Measurements from ENCODE around the gene IL36RN. TPM values are rescaled to one million over a fixed set of nuclear protein-coding genes. Genes with fewer than 3 reads are reported as not detected.

Gene IL36RN
- polyA plus RNA-seq, 1 donor: not detected

DNA sequence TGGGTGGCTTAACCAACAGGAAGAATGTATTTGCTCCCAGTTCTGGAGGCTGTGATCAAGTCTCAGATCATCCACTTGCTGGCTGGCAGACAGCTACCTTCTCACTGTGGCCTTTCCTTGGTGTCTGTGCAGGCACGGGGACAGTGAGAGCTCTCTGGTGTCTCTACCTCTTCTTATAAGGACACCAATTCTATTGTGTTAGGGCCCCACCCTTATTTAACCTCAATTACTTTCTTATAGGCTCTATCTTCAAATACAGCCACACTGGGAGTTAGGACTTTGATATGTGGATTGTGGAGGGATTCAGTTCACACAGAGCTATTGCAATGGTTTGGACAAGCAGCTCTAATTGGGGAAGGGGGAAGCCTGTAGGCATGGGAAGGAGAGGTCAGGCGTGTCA lies 43.1 kb downstream of the IL36RN start:
- DNase-seq (ENCODE audit: low read depth): no peak

DNA sequence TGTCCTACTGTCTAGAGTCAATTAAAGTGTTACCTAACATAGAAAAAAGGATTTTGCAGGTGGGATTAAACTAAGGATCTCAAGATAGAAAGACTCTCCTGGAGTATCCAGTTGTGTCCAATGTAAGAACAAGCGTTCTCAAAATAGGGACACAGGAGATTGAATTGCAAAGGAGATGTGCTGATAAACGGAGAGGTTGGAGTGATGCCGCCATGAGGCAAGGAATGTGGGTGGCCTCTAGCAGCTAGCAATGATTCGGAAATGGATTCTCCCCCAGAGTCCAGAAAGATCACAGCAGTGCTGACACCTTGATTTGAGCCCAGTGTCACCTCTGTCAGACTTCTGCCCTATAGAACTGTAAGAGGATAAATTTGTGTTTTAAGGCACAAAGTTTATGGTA lies 44.3 kb downstream of the IL36RN start:
- no peak for DNase-seq (ENCODE audit: low read depth)

DNA sequence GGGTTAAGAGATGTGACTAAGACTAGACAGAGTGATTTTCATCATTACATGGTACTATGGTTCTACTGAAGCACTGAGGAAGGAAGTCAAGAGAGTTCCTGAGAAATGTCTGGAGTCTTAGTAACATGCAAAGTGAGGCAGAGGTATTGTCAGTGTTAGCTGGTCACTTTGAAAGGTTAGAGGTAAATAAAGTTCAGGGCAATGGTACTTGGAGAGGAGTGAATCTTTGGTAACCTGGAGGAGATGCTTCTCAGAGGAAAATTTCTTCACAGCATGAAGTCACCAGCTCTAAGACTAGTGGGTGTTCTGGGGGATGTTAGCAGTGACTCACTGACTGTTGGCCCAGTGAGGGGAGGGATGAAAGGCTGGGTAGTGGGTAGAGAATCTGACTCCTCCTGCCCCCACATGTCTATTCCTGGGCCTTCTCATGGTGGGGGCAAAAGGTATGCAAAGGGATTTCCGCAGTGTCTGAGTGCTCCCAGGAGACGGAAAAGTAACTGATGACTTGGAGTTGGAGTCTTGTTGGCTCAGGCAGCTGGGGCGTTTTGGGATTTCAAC lies 45.1 kb downstream of the IL36RN start:
- DNase-seq (ENCODE audit: low read depth): no peak

DNA sequence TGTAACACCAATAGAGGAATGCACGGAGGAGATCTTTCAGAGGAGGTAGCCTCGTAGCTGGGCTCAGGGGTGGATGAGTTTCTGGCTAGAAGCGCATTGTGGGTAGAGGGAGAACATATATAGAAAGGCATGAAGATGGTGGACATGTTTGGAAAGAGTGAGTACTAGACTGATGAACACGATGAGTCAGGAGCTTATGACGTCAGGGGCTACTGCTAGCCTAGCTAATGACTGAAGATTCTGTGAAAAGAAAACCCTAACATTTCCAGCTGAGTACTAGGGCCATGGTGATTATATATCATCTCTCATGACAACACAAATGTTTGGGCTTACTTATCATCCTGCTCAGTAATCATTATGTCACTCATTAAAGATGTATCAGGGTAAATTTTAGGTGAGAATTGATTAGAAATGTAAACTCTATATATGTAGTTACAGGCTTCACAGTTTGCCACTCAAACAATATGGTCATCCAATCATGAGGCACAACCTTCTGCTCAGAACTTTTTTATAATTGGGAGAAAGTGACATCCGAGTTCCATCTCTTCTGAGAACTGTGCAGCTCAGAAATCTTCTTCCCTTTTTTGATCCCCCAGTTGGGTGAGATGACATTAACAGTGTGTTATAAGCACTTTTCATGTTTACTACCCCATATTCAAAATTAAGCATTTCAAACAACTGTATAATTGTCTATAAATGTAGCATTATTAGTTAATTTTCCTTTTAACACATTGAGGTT lies 46.2 kb downstream of the IL36RN start:
- no peak for DNase-seq (ENCODE audit: low read depth)

DNA sequence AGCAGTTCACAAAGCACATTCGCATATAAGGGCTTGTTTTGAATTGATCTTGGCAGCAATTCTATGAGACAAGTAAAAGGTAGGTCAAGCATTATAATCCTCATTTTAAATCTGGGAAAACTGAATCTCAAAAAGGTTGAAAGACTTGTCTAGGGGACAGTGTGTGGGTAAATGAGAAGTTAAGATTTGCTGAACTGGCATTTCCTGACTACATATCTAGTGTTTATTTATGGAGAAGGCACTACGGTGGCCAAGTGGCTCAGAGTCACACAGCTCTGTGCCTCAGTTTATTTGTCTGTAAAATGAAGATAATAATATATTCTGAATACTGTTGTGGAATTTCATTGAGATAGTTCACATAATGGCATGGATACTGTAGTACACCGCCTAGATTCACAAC lies 52.1 kb downstream of the IL36RN start:
- DNase-seq (ENCODE audit: low read depth): no peak

DNA sequence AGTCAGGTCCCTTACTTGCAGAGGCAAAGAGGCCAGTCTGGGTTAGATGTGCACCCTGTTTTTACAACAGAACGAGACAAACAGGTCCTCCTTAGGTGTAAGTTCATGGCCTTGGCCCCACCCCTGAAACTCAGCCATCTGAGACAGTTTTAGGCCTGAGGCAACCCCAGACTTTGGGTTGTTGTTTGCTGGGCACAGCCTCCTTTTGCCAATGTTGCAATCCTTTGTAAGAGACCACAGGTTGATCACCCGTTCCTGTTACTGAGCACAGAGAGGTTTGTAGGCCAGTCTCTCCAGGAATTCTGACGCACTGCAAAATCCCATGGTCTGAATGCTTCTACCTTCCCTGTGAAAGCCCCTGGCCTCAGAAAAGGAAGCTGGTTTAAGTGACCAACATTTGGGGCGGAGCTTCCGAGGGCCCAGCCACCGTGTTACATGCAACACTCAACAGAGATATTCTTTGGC lies 52.9 kb downstream of the IL36RN start:
- no peak for DNase-seq (ENCODE audit: low read depth)

DNA sequence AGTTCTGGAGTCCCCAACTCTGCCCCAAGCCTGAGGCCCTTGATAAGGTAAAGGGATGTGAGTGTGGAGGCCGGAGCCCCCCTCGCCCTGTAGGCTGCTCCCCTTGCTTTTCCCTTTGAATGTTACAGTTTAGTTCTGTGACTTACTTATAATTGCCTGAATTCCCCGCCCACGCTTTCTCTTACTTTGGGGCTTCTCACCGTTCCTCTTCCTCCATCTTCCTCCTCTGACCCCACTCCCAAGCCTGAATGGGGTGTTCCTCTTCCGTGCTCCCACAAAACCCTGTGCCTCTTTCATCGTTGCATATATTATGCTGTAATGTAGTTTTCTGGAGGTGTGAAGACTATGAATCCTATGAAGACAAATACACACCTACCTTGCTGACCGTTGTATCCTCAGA lies 53.4 kb downstream of the IL36RN start:
- DNase-seq (ENCODE audit: low read depth): no peak

DNA sequence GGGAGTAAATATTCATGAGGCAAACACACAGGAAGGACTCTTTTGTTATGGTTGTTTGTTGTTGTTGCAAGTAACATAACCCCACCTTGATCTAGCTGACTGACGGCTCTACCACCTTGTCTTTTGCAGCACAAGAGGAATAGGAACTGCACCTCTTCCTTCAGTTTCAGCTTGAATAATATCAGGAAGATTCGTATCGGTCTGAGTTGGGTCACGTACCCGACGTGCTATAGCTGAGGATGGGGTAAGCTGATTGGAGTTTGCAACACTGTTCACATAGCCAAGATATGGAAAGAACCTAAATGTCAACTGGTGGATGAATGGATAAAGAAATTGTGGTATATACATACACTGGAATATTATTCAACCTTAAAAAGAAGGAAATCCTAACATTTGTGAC lies 53.9 kb downstream of the IL36RN start:
- DNase-seq (ENCODE audit: low read depth): no peak

DNA sequence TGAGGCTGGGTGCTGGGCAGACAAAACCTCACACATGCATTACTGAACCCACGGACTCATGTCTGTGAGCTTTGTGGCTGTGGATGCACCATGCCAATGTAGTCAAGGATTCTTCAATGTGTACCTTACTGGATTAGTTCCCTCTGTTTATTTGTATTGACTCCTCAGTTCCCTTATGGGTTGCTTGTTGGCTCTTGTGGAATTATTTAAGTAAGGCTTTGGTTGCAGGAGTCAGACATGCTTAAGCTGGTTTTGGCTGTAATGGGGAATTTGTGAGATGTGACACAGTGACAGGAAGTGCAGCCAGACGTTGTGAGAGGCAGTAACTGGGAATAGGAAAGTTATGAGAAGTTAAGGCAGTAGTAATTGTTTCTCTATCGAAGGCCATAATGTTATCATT lies 54.8 kb downstream of the IL36RN start:
- DNase-seq (ENCODE audit: low read depth): no peak

Other genes with a start within 250 kb of the IL36RN start
- 0.14 TPM for gene IL1B, start 222.4 kb upstream of the IL36RN start, polyA plus RNA-seq (ENCODE audit: insufficient read length)
- gene IL37, start 148.0 kb upstream of the IL36RN start, polyA plus RNA-seq (ENCODE audit: insufficient read length): not detected
- gene IL36G, start 81.2 kb upstream of the IL36RN start, polyA plus RNA-seq (ENCODE audit: insufficient read length): 0.14 TPM
- not detected for gene IL36A, start 53.7 kb upstream of the IL36RN start, polyA plus RNA-seq (ENCODE audit: insufficient read length)
- not detected for gene IL36B, start 6.3 kb upstream of the IL36RN start, polyA plus RNA-seq (ENCODE audit: insufficient read length)
- not detected for gene IL1F10, start 8.8 kb downstream of the IL36RN start, polyA plus RNA-seq (ENCODE audit: insufficient read length)
- 0.49 TPM for gene IL1RN, start 68.4 kb downstream of the IL36RN start, polyA plus RNA-seq (ENCODE audit: insufficient read length)
- 1.3 TPM for gene PSD4, start 114.8 kb downstream of the IL36RN start, polyA plus RNA-seq (ENCODE audit: insufficient read length)
- gene PAX8, start 219.7 kb downstream of the IL36RN start, polyA plus RNA-seq (ENCODE audit: insufficient read length): 1.9 TPM

All from forelimb muscle (tissue), 1 donor.